Measurements from ENCODE around the gene PTTG1IP2. TPM values are rescaled to one million over a fixed set of nuclear protein-coding genes. Genes with fewer than 3 reads are reported as not detected.

PTTG1IP2 gene
- total RNA-seq, 1 donor from 2014 or later = not detected

DNA sequence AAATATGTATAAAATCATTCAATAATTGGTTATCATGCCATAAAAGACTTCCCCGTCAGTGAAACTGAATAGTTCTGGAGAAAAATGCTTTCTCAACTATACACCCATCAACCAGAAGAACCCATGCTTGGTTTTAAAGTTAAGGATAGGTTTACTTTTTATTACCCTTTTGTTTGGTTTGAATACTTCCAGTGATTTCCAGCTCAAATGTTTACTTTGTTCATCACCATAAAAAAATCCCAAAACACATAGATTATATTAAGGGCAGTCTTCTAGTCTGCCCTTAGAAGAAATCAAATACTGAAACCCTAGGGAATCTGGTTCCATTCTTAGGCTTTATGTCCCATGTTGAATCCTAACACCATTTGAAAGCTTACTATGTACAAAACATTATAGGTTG, 49.2 kb downstream of the PTTG1IP2 start:
- Histone ChIP-seq H3K36me3 (ENCODE audit: control insufficient read depth, insufficient read depth, low read length) (no peaks in the 10 kb centered on the region), H3K27me3 (ENCODE audit: control insufficient read depth, insufficient read depth, low read length) (no peaks in the 10 kb centered on the region), H3K4me3 (ENCODE audit: low read depth, low read length) (no peak overlapping the region)
- TF ChIP-seq, protein P1, sequence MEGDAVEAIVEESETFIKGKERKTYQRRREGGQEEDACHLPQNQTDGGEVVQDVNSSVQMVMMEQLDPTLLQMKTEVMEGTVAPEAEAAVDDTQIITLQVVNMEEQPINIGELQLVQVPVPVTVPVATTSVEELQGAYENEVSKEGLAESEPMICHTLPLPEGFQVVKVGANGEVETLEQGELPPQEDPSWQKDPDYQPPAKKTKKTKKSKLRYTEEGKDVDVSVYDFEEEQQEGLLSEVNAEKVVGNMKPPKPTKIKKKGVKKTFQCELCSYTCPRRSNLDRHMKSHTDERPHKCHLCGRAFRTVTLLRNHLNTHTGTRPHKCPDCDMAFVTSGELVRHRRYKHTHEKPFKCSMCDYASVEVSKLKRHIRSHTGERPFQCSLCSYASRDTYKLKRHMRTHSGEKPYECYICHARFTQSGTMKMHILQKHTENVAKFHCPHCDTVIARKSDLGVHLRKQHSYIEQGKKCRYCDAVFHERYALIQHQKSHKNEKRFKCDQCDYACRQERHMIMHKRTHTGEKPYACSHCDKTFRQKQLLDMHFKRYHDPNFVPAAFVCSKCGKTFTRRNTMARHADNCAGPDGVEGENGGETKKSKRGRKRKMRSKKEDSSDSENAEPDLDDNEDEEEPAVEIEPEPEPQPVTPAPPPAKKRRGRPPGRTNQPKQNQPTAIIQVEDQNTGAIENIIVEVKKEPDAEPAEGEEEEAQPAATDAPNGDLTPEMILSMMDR (IDR thresholded peaks at IDR 0.05; ENCODE audit: insufficient read depth, low read length, poor library complexity, severe bottlenecking) = no peak
- DNase-seq (ENCODE audit: low read depth) = no peak

- no peak overlapping the region for H3K4me3 ChIP-seq (ENCODE audit: low read depth, low read length)
- no peaks in the 10 kb centered on the region for H3K36me3 ChIP-seq (ENCODE audit: control insufficient read depth, insufficient read depth, low read length)
- H3K27me3 ChIP-seq (ENCODE audit: control insufficient read depth, insufficient read depth, low read length) = no peaks in the 10 kb centered on the region
- TF ChIP-seq, protein P1 (IDR thresholded peaks at IDR 0.05; ENCODE audit: insufficient read depth, low read length, poor library complexity, severe bottlenecking) = peak; percentile 27
- DNase-seq (ENCODE audit: low read depth) = no peak
Measured at GRCh38 chr7:90520484-90520883, 51.0 kb downstream of the PTTG1IP2 start.

DNA sequence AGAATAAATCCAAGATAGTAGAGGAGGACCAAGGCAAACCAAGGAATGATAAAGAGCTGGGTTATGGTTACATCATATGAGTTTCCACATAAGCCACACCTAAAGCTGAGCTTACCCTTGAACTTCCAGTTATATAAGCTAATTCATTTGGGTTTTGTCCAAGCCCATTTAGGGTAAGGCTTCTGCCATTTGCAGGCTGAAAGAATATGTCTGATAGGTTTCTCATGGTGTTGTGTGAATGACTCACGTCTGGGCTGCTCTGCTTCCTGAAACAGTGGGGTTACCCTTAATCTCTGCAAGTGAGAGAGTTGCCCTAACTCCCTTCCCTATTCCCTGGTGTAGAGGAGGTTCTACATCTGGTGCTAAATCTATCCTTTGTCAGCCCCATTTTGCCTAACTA, 60.8 kb downstream of the PTTG1IP2 start:
- Histone ChIP-seq H3K36me3 (ENCODE audit: control insufficient read depth, insufficient read depth, low read length) (no peaks in the 10 kb centered on the region), H3K27me3 (ENCODE audit: control insufficient read depth, insufficient read depth, low read length) (no peaks in the 10 kb centered on the region), H3K4me3 (ENCODE audit: low read depth, low read length) (no peak overlapping the region)
- DNase-seq (ENCODE audit: low read depth) = no peak
- TF ChIP-seq, protein P1 (IDR thresholded peaks at IDR 0.05; ENCODE audit: insufficient read depth, low read length, poor library complexity, severe bottlenecking) = no peak

- TF ChIP-seq, protein P1 (IDR thresholded peaks at IDR 0.05; ENCODE audit: insufficient read depth, low read length, poor library complexity, severe bottlenecking) = no peak
- no peak overlapping the region for H3K4me3 ChIP-seq (ENCODE audit: low read depth, low read length)
- H3K27me3 ChIP-seq (ENCODE audit: control insufficient read depth, insufficient read depth, low read length) = no peaks in the 10 kb centered on the region
- no peak for DNase-seq (ENCODE audit: low read depth)
- H3K36me3 ChIP-seq (ENCODE audit: control insufficient read depth, insufficient read depth, low read length) = no peaks in the 10 kb centered on the region
Measured at GRCh38 chr7:90532231-90532929, 62.9 kb downstream of the PTTG1IP2 start.

GRCh38 chr7:90536449-90536848, 67.0 kb downstream of the PTTG1IP2 start:
- no peak for DNase-seq (ENCODE audit: low read depth)
- no peak overlapping the region for H3K4me3 ChIP-seq (ENCODE audit: low read depth, low read length)
- TF ChIP-seq, protein P1 (IDR thresholded peaks at IDR 0.05; ENCODE audit: insufficient read depth, low read length, poor library complexity, severe bottlenecking) = no peak
- H3K27me3 ChIP-seq (ENCODE audit: control insufficient read depth, insufficient read depth, low read length) = no peaks in the 10 kb centered on the region
- H3K36me3 ChIP-seq (ENCODE audit: control insufficient read depth, insufficient read depth, low read length) = no peaks in the 10 kb centered on the region

DNA sequence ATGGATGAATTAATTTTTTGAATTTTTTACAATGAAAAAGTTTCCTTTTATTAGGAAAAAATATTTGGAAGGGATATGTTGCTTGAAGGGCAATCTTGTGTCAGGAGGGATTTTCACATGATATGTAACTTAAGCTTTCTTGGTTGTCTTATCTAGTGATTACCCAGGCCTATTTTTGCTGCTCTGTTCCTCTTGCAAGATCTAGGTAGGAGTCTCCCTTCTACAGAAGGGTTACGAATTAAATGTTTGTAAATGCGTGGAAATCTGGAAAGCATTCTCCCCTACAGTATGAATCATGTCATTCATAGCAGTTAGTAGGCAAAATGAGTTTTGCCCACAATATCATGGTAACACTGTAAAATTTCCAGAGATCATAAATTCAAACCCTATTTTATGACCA, 69.0 kb downstream of the PTTG1IP2 start:
- H3K36me3 ChIP-seq (ENCODE audit: control insufficient read depth, insufficient read depth, low read length) = no peaks in the 10 kb centered on the region
- H3K4me3 ChIP-seq (ENCODE audit: low read depth, low read length) = no peak overlapping the region
- no peak for DNase-seq (ENCODE audit: low read depth)
- TF ChIP-seq, protein P1 (IDR thresholded peaks at IDR 0.05; ENCODE audit: insufficient read depth, low read length, poor library complexity, severe bottlenecking) = no peak
- H3K27me3 ChIP-seq (ENCODE audit: control insufficient read depth, insufficient read depth, low read length) = no peaks in the 10 kb centered on the region

Data from kidney epithelial cell (primary cell).